GM19025 (cell line): ENCODE results near the gene TMUB2.
A peak's percentile ranks its signal among the peaks of the same experiment; 100 is the strongest.
"Not testable (repeated sequence)": the region's sequence is repeated elsewhere in the genome, so short reads cannot be mapped to it uniquely, and the experiment has no call there.

Source experiments
- ATAC-seq: cut with Tn5 transposase; IDR thresholded peaks from one replicate; pipeline ENCODE4 v1.9.1; 2021; ENCODE audit warnings: mild to moderate bottlenecking, low read depth, moderate library complexity; ENCODE audit not compliant: unreplicated experiment

The TMUB2 gene

GRCh38 chr17:44217738-44218343, 31.1 kb downstream of the TMUB2 start:
- no peak for ATAC-seq

DNA sequence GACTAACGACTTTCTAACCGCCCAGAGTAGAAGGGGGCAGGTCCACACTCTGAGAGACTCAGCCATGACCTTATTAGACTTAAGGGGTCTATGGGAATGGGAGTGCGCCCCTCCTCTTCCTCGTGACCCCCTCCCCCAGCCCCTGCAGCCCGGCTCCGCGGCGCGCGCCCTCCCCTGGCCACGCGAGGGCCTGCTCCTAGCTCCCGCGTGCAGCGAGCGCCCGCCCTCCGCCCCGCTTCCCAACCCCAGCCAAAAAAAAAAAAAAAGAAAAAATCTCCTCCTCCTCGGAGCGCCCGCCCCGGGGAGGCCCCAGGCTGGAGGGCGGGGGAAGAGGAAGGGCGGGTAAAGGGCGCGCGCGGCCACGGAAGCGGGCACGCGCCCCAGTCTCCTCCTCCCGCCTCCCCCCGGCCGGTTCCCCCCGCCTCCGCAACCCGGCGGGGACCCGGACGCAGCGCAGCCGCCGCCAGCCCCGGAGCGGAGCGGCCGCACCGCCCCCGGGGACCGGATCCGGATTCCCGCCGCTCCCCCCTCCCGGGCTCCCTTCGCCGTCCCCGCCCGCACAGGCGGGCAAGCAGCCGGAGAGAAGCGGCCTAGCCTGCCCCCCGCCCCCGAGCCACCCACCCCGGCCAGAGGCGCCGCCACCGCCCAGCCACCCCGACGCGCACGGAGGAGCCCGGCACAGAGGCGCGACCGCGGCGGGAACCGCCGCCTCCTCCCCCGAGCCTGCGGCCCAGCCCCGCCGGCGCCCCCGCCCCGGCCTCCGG, 31.8 kb downstream of the TMUB2 start:
- peak; percentile 34 for ATAC-seq

DNA sequence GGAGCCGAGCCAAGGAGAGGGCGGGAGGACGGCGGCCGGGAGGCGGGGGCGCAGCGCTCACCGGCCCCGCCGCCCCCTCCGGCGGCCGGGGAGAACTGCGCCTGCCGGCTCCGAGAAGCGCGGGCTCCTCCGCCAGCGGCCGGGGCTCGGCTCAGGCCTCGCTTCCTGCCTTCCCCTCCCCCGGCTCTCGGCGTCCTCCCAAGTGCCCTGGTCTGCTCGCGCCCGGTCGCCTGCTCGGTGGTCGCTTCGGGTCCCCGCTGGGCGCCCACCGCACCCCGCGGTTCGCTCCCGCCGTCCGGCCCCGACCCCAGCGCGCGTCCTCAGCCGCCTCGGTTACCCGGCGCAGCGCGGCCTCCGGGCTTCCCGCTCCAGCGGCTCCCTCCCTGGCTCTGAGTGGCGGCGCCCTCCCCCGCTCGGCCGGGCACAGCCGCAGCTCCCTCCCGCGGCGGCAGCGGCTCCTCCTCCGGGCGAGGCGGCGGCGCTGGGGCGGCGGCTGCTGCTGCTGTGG, 32.4 kb downstream of the TMUB2 start:
- peak; percentile 36 for ATAC-seq

GRCh38 chr17:44219616-44220212, 32.9 kb downstream of the TMUB2 start, which contains the start of gene UBTF:
Gene UBTF (minus strand): TSS chr17:44219675. CDS start chr17:44218229, 1,446 bp downstream.
- ATAC-seq, result peak; percentile 11

GRCh38 chr17:44220213-44221083, 33.7 kb downstream of the TMUB2 start:
- peak; percentile 7 for ATAC-seq

GRCh38 chr17:44221084-44221861, 34.5 kb downstream of the TMUB2 start:
- no peak for ATAC-seq

DNA sequence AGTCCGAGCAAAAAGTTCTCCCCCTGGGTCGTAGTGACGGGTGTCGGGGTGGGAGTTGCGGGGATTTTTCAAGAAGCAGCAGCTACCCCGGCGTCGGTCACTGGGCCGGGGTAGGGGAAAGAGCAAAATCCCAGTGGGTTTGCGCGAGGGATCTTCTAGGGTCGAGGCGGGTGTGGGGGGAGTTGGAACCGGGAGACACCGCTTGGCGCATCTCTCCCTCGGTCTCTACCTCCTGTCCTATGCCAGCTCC, 35.0 kb downstream of the TMUB2 start:
- no peak for ATAC-seq

- ATAC-seq, result no peak
These were observed 35.5 kb downstream of the TMUB2 start for GRCh38 chr17:44222112-44222869.

GRCh38 chr17:44223541-44224071, 36.8 kb downstream of the TMUB2 start:
- no peak for ATAC-seq

DNA sequence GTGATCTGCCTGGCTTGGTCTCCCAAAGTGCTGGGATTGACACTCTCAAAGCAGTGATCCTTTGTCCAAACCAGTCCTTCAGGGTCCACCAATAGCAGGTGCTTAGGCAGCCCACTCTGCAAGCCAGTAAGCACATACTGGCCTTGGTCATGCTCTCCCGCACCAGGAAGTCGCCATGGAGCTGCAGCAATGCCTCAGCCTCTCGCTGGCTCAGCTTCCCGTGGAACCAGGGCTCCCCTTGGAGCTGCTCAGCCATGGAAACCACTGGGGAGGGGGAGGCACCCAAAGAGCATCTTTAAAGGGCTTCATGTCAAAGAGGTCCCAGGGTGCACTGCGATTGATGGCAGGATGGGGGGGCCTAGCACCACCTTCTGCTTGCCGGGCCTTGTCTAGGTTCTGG, 42.3 kb downstream of the TMUB2 start:
- ATAC-seq, result no peak

DNA sequence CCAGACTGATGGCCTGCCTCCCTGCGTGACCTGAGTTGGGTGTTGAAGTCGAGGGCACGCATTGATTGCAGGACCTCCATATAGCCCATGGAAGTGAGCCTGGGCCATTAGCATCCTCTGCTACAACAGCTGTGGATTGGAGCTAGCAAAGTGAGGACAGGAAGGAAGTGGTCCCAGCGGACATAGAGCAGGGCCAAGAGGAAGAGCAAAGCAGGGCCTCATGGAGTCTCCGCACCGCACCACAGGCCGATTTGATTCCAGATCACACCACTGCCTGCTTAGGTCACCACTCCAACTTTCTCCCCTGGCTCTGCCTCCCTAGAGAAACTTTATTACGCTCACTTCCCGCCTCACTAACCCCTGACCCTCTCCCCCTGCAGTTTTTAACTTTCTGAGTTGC, 43.4 kb downstream of the TMUB2 start:
- ATAC-seq, result no peak

- no peak for ATAC-seq
These were observed 45.3 kb downstream of the TMUB2 start for GRCh38 chr17:44232061-44232460.

GRCh38 chr17:44233582-44233981, 46.8 kb downstream of the TMUB2 start:
- ATAC-seq, result no peak

DNA sequence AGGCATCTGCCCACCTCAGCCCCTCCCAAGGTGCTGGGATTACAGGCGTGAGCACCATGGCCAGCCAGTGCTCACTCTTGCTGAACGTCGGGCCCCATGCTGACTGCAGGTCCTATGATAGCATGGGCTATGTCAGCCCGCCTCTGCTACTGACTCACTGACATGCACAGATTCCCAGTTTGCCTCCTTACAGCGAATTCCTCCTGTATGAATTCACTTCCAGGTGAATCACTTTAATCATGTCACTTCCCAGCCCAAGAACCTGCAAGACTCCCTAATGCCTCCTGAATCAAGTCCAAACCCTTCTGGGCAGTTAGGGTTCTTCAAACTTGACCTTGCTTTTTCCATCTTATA, 48.8 kb downstream of the TMUB2 start:
- no peak for ATAC-seq

- no peak for ATAC-seq
These were observed 49.7 kb downstream of the TMUB2 start for GRCh38 chr17:44236444-44236991.

DNA sequence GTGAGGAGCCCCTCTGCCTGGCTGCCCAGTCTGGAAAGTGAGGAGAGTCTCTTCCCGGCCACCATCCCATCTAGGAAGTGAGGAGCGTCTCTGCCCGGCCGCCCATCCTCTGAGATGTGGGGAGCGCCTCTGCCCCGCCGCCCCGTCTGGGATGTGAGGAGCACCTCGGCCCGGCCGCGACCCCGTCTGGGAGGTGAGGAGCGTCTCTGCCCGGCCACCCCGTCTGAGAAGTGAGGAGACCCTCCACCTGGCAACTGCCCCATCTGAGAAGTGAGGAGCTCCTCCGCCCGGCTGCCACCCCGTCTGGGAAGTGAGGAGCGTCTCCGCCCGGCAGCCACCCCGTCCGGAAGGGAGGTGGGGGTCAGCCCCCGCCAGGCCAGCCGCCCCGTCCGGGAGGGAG, 51.1 kb downstream of the TMUB2 start:
- ATAC-seq, result not testable (repeated sequence)

DNA sequence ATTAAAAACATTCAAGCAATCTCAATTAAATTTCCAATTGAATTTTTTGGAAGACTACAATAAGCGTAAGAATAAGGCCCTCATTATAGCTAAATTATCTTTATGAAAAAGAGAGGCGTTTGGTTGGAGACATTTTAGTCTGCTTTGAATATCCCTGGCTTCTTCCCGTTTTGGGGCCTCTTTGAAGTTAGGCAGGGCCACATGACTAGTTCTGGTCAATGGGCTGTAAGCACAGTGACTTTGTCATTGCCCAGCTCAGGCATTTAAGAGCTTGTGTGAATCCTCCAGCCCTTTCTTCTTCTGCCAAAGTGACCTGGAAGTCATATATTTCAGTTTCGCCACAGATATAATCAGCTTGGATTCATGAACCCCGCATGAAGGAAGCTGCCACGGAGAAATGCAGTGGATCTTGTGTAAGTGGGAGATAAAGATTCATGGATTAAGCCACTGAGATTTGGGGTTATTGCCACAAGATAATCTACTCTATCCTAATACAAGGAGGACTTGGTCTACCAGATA, 54.4 kb downstream of the TMUB2 start:
- no peak for ATAC-seq
